GM12878 (cell line): ENCODE measurements around the gene ATP10A. TPM values are rescaled to one million over a fixed set of nuclear protein-coding genes. Genes with fewer than 3 reads are reported as not detected.

Source experiments
- ATF3 ChIP-seq: IDR thresholded peaks from 2 replicates; pipeline ENCODE4 v1.6.1; 2011; ENCODE audit warnings: low read depth, mild to moderate bottlenecking, low read length, moderate library complexity, borderline replicate concordance; ENCODE audit errors: extremely low read depth
- CBX5 ChIP-seq: sonication (generic); IDR thresholded peaks from 2 replicates; pipeline ENCODE4 v1.6.1; 2016; ENCODE audit warnings: low read depth, moderate library complexity, mild to moderate bottlenecking, inconsistent platforms
- CUX1 ChIP-seq: IDR thresholded peaks from 2 replicates; pipeline ENCODE4 v1.6.1; 2012; ENCODE audit warnings: improper control_type of control experiment, low read depth, low read length; ENCODE audit not compliant: insufficient replicate concordance
- EZH2 ChIP-seq: IDR thresholded peaks from 2 replicates; pipeline ENCODE4 v1.6.1; 2012; ENCODE audit warnings: low read depth, mild to moderate bottlenecking, control low read depth, inconsistent platforms, low read length, borderline replicate concordance; ENCODE audit not compliant: control insufficient read depth
- FOS ChIP-seq: IDR thresholded peaks from 3 replicates; pipeline ENCODE4 v1.6.1; 2011; ENCODE audit warnings: borderline replicate concordance; ENCODE audit not compliant: insufficient read length; ENCODE audit errors: extremely low read depth
- HCFC1 ChIP-seq: fragments of 150-350 bp; IDR thresholded peaks from 2 replicates; pipeline ENCODE4 v1.6.1; 2014; ENCODE audit warnings: low read length
- HSF1 ChIP-seq: fragments of 150-350 bp; IDR thresholded peaks from 2 replicates; pipeline ENCODE4 v1.6.1; 2014; ENCODE audit warnings: mild to moderate bottlenecking, low read depth, low read length
- NR2C2 ChIP-seq: IDR thresholded peaks from 2 replicates; pipeline ENCODE4 v1.6.1; 2011; ENCODE audit warnings: borderline replicate concordance, low read depth; ENCODE audit not compliant: control insufficient read depth, insufficient read length
- PKNOX1 ChIP-seq: fragments of 450-650 bp; IDR thresholded peaks from 2 replicates; pipeline ENCODE4 v1.6.1; 2016; ENCODE audit warnings: mild to moderate bottlenecking
- SKIL ChIP-seq: fragments of 450-650 bp; IDR thresholded peaks from 2 replicates; pipeline ENCODE4 v1.6.1; 2017; ENCODE audit warnings: mild to moderate bottlenecking, low read depth, inconsistent platforms; ENCODE audit not compliant: poor library complexity, severe bottlenecking
- YY1 ChIP-seq: IDR thresholded peaks from 2 replicates; pipeline ENCODE4 v1.6.1; 2011; ENCODE audit warnings: low read depth, mild to moderate bottlenecking, low read length
- ZBTB40 ChIP-seq: fragments of 450-650 bp; IDR thresholded peaks from 2 replicates; pipeline ENCODE4 v1.6.1; 2016; ENCODE audit warnings: mild to moderate bottlenecking, moderate library complexity, borderline replicate concordance
- ZNF622 ChIP-seq: fragments of 450-650 bp; IDR thresholded peaks from 2 replicates; pipeline ENCODE4 v1.6.1; 2017; ENCODE audit warnings: mild to moderate bottlenecking, inconsistent platforms
- polyA plus RNA-seq, 11 experiments: library from polyadenylated mRNA; depleted of rRNA in 4 of 11; unstranded in 6 of 11; stranded (reverse) in 5 of 11; fragments of >200 nt; fragmentation: Nextera tagmentation in 4 of 11; fragmentation: Illumina TruSeq in 1 of 11; extraction: Ambion mirVana in 4 of 11; extraction: Trizol in 1 of 11; gene quantifications; 1 replicate in 1 of 11; 2 replicates in 10 of 11; pipeline versions ENCODE4 v1.2.1 to v1.2.3, GENCODE V29; 2011 to 2016; ENCODE audit warnings: inconsistent platforms in 2 of 11, missing spikeins in 2 of 11, low read depth in 1 of 11
- total RNA-seq, 4 experiments: library from RNA; depleted of rRNA in 3 of 4; stranded (reverse); fragments of >200 nt in 3 of 4; fragmentation: Illumina TruSeq in 1 of 4; extraction: Trizol in 1 of 4; gene quantifications; 2 replicates each; pipeline versions ENCODE4 v1.2.1 to v1.2.3, GENCODE V29; 2013 to 2021

The ATP10A gene
- total and polyA plus RNA-seq, 10 of the 15 experiments (the other 5 are each of a cell fraction or from before 2014, with no cell fraction given): 0.04 to 1.5 (median 0.31) TPM; not detected in 2

GRCh38 chr15:25793354-25794050, 69.6 kb downstream of the ATP10A start (continued):
- no peak for TF ChIP-seq SKIL
- TF ChIP-seq FOS: no peak
- TF ChIP-seq CBX5: no peak
- no peak for TF ChIP-seq ZNF622
- no peak for TF ChIP-seq CUX1
- TF ChIP-seq NR2C2: no peak
- no peak for TF ChIP-seq YY1
- TF ChIP-seq EZH2: no peak
- TF ChIP-seq ZBTB40: no peak
- no peak for TF ChIP-seq HSF1
- TF ChIP-seq PKNOX1: no peak
- no peak for TF ChIP-seq HCFC1
- TF ChIP-seq ATF3: no peak
